ENCODE measurements around the gene PCDH10.
"Not testable (repeated sequence)": the region's sequence is repeated elsewhere in the genome, so short reads cannot be mapped to it uniquely, and the experiment has no call there.

The PCDH10 gene

DNA sequence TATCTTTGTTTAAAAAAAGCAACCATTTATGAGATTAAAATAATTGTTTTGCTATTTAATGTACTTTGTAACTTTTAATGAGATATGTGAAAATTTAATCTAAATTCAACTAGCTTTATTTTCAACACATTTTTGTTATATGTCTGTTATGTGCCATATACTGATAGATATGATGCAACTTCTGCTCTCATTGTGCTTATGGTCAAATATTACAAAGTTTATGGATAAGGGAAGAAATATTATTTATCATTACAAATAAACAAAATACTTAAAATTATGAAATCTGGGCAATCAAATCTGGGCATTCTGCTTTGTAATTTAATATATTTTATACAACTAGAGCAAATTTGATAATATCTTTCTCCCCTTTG lies 40.0 kb downstream of the PCDH10 start:
- H3K27ac ChIP-seq (ENCODE audit: low read depth, low read length), result no peak overlapping the region
- H3K9ac ChIP-seq (ENCODE audit: low read length), result no peak overlapping the region
- H3K4me1 ChIP-seq (ENCODE audit: control insufficient read depth, insufficient read depth, low read length), result no peaks in the 10 kb centered on the region
- no peaks in the 10 kb centered on the region for H3K27me3 ChIP-seq (ENCODE audit: control insufficient read depth, insufficient read depth, low read length)
- H3K4me3 ChIP-seq (ENCODE audit: low read length), result no peak overlapping the region
- no peaks in the 10 kb centered on the region for H3K36me3 ChIP-seq (ENCODE audit: control insufficient read depth, insufficient read depth, low read length)

- H3K36me3 ChIP-seq (ENCODE audit: control insufficient read depth, insufficient read depth, low read length), result no peaks in the 10 kb centered on the region
- no peaks in the 10 kb centered on the region for H3K27me3 ChIP-seq (ENCODE audit: control insufficient read depth, insufficient read depth, low read length)
- no peak overlapping the region for H3K27ac ChIP-seq (ENCODE audit: low read depth, low read length)
- H3K9ac ChIP-seq (ENCODE audit: low read length), result no peak overlapping the region
- H3K4me1 ChIP-seq (ENCODE audit: control insufficient read depth, insufficient read depth, low read length), result no peaks in the 10 kb centered on the region
- no peak overlapping the region for H3K4me3 ChIP-seq (ENCODE audit: low read length)
These were observed 41.0 kb downstream of the PCDH10 start for GRCh38 chr4:133190098-133190497.

- no peak overlapping the region for H3K27ac ChIP-seq (ENCODE audit: low read depth, low read length)
- H3K4me1 ChIP-seq (ENCODE audit: control insufficient read depth, insufficient read depth, low read length), result no peaks in the 10 kb centered on the region
- H3K27me3 ChIP-seq (ENCODE audit: control insufficient read depth, insufficient read depth, low read length), result no peaks in the 10 kb centered on the region
- H3K36me3 ChIP-seq (ENCODE audit: control insufficient read depth, insufficient read depth, low read length), result no peaks in the 10 kb centered on the region
- H3K4me3 ChIP-seq (ENCODE audit: low read length), result no peak overlapping the region
- no peak overlapping the region for H3K9ac ChIP-seq (ENCODE audit: low read length)
These were observed 59.7 kb downstream of the PCDH10 start for GRCh38 chr4:133208694-133209285.

- H3K4me1 ChIP-seq (ENCODE audit: control insufficient read depth, insufficient read depth, low read length), result no peaks in the 10 kb centered on the region
- no peak overlapping the region for H3K27ac ChIP-seq (ENCODE audit: low read depth, low read length)
- no peaks in the 10 kb centered on the region for H3K36me3 ChIP-seq (ENCODE audit: control insufficient read depth, insufficient read depth, low read length)
- H3K27me3 ChIP-seq (ENCODE audit: control insufficient read depth, insufficient read depth, low read length), result no peaks in the 10 kb centered on the region
- no peak overlapping the region for H3K4me3 ChIP-seq (ENCODE audit: low read length)
- H3K9ac ChIP-seq (ENCODE audit: low read length), result no peak overlapping the region
These were observed 84.8 kb downstream of the PCDH10 start for GRCh38 chr4:133233922-133234321.

DNA sequence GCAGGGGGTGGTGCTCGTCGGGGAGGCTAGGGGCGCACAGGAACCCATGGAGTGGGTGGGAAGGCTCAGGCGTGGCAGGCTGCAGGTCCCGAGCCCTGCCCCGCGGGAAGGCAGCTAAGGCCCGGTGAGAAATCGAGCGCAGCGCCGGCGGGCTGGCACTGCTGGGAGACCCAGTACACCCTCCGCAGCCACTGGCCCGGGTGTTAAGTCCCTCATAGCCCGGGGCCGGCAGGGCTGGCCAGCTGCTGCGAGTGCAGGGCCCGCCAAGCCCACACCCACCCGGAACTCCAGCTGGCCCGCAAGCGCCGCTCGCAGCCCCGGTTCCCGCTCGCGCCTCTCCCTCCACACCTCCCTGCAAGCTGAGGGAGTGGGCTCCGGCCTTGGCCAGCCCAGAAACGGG lies 91.4 kb downstream of the PCDH10 start:
- not testable (repeated sequence) for H3K36me3 ChIP-seq (ENCODE audit: control insufficient read depth, insufficient read depth, low read length); H3K9ac ChIP-seq (ENCODE audit: low read length); H3K4me1 ChIP-seq (ENCODE audit: control insufficient read depth, insufficient read depth, low read length); H3K4me3 ChIP-seq (ENCODE audit: low read length); H3K27ac ChIP-seq (ENCODE audit: low read depth, low read length); H3K27me3 ChIP-seq (ENCODE audit: control insufficient read depth, insufficient read depth, low read length)

Data from rectal smooth muscle tissue (tissue), 1 donor.